Body of pancreas (tissue), 4 donors: Measurements from ENCODE around the gene TCF15.

ENCODE experiments used
- POLR2A ChIP-seq, 3 donors: fragments of 450-650 bp; IDR thresholded peaks; one replicate each; pipeline ENCODE4 v1.6.1; 2016; ENCODE audit warnings: antibody characterized with exemption in 3 of 3, mild to moderate bottlenecking in 2 of 3
- TF ChIP-seq, protein P1 (sequence below), 7 experiments: fragments of 450-650 bp in 4 of 7; fragments of 200-600 bp in 3 of 7; sonication (generic) in 3 of 7; IDR thresholded peaks; one replicate each; pipeline ENCODE4 v1.5.1; 2016 to 2019; ENCODE audit warnings: antibody characterized with exemption in 7 of 7

DNA sequence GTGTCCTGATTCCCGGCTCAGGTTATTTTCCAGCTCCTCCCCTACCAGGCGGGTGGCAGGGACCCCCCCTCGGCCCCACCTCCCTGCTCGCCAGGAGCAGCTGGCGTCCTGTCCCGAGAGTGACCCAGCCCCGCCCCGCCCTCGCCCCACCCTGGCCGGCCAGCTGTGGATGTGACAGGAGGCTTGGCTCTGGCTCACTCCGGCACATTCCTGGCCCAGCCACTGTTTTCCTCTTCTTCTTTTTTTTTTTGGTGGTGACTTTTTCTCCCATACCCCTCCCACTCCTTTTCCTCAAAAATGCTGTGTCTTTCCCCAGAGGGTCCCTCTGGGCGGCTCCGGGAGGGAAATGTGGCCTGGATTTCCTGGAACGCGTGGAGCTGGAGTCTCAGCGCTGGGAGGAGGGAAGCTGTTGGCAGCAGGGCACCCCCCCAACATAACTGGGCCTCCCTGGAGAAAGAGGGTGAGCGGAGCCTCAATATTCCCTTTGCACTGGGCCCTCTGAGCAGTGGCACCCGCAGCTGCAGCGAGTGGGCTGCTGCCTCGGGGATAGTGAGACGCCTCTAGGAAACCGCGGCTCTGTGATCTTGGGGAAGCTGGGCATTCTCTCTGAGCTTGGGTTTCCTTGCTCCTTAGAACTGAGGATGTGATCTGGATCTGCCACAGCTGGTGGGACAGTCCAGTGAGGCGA is 38.2 kb downstream of the TCF15 start:
- TF ChIP-seq, protein P1, sequence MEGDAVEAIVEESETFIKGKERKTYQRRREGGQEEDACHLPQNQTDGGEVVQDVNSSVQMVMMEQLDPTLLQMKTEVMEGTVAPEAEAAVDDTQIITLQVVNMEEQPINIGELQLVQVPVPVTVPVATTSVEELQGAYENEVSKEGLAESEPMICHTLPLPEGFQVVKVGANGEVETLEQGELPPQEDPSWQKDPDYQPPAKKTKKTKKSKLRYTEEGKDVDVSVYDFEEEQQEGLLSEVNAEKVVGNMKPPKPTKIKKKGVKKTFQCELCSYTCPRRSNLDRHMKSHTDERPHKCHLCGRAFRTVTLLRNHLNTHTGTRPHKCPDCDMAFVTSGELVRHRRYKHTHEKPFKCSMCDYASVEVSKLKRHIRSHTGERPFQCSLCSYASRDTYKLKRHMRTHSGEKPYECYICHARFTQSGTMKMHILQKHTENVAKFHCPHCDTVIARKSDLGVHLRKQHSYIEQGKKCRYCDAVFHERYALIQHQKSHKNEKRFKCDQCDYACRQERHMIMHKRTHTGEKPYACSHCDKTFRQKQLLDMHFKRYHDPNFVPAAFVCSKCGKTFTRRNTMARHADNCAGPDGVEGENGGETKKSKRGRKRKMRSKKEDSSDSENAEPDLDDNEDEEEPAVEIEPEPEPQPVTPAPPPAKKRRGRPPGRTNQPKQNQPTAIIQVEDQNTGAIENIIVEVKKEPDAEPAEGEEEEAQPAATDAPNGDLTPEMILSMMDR (IDR thresholded peaks at IDR 0.05): no peak
- TF ChIP-seq POLR2A (IDR thresholded peaks at IDR 0.05): no peak
